ENCODE measurements around the gene ACP4.
"Not testable (repeated sequence)": the region's sequence is repeated elsewhere in the genome, so short reads cannot be mapped to it uniquely, and the experiment has no call there.

Gene ACP4

DNA sequence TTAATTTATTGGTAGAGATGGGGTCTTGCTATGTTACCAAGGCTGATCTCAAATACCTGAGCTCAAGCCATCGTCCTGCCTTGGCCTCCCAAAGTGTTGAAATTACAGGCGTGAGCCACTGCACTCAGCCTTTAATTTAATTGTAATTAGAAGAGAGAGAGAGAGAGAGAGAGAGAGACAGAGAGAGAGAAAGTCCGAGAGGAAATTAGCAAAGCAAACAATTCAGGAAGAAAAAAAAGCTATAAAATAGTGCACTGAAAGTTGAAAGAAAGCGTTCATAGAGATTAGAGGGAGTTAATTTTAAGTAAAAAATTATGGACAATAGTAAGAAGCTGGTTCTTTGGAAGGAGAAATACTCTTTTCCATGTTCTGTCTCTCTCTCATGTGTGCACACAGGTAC lies 13.0 kb upstream of the ACP4 start:
- DNase-seq = no peak

DNA sequence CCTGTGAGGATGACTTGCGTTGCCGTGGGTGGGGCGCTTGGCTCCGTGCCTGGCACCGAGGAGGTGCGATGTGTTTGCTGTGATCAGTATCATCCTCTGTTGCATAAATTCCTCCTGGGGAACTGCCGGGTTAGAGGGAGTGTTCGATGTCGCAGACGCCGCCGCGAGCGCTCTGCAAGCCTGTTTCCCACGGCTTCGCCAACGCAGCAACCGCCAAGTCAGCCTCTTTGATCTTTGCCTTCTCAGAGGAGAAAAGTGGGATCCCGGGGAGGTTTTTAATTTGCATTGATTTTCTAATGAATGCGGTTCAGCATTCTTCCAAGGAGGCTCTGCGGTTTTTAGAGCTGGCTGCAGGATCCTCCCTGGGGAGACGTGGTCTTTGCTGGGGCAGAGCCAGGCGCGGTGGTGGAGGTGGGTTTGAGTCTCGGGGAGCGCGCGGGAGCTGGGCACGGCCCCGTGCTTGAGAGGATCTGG lies 12.3 kb upstream of the ACP4 start:
- no peak for DNase-seq

DNA sequence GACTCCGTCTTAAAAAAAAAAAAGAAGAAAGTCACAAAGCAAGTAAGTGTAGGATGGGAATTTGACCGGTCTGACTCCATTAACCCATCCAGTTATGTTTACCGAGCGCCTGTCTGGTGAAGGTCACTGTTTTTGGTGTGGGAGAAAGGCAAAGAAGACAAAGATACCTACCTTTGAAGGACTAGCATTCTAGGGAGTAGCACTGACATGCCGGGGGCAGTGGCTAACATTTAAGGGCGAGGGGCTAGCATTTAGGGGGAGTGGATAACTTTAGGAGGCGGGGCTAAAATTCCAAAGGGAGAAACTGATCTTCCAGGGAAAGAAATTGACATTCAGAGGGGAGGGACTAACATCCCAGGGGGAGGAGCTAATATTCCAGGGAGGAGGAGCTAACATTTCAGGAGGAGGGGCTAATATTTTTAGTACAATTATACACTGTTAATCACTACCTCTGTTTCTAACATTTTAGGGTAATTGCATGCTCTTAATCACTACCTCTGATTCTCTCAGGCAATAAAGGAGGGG lies 11.2 kb upstream of the ACP4 start:
- no peak for DNase-seq

DNA sequence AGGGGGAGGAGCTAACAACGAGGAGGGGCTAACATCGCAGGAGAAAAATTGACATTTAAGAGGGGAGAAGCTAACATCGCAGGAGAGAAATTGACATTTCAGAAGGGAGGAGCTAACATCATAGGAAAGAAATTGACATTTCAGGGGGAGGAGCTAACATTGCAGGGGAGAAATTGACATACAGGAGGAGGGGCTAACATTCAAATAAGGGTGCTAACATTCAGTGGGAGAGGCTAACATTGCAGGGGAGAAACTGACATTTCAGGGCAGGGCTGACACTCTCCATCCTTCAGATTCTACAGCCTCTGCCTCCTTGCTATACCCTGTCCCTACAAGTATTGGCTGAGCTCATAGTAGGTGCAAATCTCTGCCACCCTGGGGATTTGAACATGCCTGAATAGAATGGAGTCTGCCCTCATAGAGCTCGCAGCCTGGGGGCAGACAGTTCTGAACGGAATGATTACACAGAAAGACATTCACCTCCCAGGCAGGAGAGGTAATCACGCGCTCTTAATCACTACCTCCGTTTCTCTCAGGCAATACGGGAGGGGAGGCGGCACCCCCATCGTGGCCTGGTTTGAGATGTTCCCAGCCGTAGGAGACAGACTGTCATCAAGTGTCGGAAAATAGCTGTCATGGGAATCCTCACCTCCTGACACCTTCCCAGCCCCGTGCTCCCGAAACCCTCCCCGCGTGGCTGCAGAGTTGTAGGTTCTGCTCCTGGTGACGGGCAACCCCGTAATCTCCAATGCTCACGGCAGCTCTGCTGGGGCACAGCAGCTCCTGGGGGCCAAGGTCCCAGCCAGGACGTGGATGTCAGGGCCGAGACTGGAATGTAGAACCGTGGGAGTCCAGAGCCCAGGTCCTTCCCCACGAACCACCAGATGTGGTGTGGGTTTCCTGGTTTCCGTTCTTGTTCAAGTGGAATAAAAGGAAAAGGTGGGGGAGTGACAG lies 10.4 kb upstream of the ACP4 start:
- DNase-seq = no peak

DNA sequence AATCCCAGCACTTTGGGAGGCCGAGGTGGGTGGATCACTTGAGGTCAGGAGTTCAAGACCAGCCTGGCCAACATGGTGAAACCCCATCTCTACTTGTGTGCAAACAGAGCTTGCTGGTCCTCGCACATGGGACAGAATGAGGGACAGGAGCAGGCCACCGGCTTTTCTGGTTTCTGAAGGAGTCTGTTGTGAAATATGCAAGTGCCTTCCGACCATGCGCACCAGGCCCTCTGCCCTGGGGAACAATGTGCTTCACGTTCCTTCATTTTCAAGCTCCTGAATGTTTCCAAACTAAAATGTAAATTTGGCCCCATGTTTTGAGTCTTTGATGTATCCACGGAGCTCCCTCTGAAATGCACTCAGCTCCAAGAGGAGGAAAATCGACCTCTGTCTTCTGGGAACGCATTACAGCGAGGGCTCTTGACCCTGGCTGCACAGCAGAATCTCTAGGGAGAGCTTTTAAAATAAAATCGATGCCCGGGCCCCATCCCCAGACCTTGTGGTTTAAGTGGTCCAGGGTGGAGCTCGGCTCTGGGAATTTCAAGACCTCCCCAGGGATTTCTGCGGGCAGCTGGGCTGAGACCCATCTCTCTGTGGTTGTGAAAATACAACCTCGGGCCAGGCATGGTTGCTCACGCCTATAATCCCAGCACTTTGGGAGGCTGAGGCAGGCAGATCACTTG lies 9.3 kb upstream of the ACP4 start:
- no peak for DNase-seq

DNA sequence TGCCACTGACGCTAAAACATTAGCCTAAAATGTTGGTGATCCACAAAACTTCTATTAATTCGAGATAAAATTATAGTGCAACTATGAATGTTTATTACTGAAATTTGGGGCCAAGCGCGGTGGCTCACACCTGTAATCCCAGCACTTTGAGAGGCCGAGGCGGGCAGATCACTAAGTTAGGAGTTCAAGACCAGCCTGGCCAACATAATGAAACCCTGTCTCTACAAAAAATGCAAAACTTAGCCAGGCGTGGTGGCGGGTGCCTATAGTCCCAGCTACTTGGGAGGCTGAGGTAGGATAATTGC lies 6.4 kb upstream of the ACP4 start:
- not testable (repeated sequence) for DNase-seq

DNA sequence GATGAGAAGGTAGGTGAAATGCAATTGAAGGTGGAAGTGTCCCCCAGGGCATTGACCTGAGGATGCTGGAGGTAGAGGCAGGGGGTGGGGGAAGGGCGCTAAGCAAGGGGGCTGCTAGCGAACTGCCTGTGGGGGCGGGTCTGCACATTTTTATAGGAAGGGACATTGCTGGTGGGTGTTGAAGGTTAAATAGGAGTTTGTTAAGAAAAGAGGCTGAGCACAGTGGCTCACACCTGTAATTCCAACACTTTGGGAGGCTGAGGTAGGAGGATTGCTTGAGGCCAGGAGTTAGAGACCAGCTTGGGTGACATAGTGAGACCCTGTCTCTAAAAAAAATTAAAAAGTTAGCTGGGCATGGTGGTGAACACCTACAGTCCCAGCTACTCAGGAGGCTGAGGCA lies 5.5 kb upstream of the ACP4 start:
- DNase-seq = no peak

DNA sequence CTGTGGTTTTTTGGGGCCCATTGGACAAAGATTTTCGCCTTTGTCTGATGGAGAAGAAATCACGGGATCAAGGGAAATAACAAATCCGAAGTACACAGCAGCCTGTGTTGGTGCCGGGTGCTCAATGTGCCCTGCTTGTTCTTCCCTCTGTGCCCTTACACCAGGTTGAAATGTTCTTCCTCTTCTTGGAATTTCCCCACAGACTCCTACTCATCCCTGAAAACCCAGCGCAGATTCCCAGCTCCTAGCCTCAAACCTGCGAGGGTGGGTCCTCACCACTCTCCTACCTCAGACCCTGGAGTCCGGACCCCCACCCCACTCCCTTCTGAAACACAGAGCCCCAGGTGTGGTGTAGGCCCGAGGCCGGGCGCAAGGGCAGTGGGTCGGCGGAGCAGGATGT lies 4.9 kb upstream of the ACP4 start:
- no peak for DNase-seq

DNA sequence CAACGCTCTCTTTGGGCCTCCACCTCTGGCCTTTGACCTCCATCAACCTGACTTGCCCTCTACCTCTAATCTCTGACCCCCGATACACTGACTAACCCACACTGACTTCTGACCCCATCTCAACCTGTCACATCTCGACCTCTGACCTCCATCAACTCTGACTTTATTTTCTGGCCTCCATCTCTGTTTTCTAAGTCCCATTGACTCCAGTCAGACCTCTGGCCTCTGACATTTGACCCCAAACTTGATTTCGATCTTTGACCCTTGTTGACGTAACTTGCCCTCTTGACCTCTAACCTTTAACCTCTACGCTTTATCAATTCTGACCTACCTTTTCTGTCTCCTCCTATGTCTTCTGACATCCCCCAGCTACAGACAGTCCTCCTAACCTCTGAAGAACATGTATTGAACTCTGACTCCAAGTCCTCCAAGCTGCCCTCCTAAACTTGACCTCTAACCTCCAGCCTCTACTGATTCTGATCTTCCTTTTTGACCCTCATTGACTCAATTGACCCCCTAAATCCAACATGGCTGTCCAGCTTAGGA lies 780 bp downstream of the ACP4 start:
- DNase-seq = no peak

DNA sequence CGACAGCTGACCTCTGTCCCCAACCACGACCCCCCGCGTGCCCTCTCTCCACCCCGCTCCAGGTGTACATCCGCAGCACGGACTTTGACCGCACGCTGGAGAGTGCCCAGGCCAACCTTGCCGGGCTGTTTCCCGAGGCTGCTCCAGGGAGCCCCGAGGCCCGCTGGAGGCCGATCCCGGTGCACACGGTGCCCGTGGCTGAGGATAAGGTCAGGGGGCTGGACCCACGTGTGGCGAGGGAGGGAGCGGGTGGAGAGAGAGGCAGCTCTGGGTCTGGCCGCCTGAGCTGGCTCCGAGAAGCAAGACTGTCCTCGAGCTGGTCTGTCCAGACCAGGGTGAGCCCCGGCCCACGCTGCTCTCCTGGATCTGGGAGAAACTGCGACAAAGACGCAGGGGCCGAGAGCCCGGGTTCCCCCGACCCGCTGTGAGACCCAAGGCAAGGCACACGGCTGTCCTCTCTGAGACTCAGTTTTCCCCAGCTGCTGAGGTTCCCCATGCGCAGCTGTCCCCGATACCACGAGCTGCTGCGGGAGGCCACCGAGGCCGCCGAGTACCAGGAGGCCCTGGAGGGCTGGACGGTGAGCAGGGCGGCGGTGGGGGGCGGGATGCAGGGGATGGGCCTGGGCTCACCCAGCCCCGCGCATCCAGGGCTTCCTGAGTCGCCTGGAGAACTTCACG lies 1.5 kb downstream of the ACP4 start:
- no peak for DNase-seq

DNA sequence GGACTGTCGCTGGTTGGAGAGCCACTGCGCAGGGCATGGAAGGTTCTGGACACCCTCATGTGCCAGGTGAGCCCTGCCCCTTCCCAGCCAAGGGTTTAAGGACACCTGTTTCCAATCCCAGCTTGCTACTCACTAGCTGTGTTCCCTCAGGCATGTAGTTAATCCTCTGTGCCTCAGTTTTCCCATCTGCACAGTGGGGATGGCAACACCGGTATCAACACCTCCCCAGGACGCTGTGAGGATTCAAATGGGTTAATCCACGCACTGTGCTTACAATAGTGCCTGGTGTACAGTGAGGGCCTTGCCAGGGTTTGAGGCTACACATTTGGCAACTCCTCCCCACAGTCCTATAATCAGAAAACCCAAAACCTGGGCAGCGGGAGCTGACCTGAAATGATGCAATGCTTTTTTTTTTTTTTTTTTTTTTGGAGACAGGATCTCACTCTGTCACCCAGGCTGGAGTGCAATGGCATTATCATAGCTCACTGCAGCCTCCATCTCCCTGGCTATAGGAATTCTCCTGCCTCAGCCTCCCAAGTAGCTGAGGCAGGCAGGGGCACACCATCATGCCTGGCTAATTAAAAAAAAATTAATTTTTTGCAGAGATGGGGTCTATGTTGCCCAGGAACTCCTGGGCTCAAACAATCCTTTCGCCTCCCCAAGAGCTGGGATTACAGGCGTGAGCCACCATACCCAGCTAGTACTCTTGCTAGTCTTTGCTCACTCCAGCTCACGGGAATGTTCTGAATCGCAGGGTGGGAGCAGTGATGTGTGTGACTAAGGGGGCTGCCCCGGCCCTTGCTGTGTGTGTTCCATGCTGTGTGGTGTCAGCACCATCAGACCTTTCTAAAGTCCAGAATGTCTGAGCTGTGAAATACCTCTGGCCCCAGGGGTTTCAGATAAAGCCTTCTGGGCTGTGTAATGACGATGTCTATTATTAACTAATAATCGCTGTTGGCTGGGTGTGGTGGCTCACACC lies 2.3 kb downstream of the ACP4 start:
- DNase-seq = no peak

DNA sequence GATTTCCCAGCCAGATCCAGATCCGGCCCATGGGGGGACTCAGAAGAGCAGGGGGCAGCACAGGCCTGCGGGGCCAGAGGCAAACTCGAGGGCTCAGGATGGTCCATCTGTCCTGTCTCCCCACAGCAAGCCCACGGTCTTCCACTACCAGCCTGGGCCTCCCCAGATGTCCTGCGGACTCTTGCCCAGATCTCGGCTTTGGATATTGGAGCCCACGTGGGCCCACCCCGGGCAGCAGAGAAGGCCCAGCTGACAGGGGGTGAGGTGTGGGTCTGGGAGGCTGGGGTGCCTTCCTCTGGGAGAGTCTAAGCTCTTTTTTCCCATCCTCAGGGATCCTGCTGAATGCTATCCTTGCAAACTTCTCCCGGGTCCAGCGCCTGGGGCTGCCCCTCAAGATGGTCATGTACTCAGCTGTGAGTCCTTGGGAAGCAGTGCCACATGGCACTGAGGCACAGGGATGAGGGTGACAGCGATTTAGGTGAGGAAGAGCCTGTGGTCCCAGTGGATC lies 3.4 kb downstream of the ACP4 start:
- no peak for DNase-seq

DNA sequence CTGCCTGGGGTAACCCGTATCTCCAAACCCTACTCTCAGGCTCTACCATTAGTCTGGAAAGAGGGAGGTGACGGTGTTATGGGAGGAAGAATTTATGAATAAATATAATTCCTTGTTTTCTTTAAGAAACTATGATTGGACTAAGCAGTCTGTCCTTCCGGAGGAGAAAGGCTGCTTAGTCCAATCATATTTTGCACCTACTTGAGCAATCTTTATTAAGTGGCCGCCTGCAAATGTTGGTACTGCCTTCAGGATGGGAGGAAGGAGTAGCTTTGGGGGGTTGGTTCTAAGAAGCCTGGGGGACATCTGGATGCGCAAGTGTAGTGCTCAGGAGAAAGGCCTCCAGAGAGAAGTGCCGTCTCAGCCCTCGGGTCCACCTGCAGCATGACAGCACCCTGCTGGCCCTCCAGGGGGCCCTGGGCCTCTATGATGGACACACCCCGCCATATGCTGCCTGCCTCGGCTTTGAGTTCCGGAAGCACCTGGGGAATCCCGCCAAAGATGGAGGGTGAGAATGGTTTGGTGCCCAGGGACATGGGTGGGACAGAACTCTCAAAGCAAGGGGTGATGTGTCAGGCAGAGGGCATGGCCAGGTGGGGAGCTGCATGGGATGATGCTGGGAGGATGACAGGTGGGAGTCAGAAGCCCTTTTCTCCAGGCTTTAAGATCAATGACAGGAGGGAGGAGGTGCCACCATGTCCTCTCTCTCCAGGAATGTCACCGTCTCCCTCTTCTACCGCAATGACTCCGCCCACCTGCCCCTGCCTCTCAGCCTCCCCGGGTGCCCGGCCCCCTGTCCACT lies 4.1 kb downstream of the ACP4 start:
- DNase-seq = no peak

DNA sequence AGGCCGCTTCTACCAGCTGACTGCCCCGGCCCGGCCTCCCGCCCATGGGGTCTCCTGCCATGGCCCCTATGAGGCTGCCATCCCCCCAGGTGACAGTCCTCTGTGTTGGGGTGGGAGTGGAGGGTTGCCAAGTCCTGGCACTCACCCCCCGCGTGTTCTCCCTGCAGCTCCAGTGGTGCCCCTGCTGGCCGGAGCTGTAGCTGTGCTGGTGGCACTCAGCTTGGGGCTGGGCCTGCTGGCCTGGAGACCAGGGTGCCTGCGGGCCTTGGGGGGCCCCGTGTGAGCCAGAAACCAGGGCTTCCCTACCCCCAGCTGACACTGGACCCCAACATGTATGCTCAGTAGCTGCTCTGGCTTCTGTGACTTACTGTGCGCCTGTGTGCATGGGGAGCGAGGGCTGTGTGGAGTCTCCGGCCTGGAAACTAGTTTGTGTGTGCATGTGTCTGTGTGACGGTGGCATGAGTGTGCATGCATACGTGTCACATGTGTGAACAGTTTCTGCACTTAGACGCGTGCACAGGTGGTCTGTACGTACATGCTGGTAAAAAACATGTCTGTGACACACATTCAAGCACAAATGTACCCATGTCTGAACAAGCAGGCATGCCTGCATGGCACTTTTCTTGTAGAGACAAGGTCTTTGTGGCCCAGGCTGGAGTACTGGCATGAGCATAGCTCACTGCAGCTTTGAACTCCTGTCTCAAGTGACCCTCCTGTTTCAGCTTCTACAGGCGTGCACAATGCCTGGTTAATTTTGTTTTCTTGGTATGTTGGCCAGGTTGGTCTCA lies 4.9 kb downstream of the ACP4 start:
- no peak for DNase-seq

DNA sequence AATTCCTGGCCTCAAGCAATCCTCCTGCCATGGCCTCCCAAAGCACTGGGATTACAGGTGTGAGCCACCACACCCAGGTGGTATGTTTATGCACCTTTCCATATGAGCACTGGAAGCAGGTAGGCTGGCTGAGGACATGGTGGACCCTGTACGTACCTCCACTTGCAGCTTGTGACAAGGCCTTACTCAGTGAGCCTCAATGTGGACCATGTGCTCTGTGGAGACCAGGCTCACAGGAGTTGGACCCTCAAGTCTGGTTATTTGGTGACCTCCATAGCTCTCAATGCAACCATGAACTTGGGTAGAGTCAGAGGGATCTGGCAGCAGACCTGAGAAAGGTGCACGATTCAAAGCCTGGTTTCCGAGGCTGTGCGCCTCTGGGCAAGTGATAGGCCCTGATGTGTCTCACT lies 5.5 kb downstream of the ACP4 start:
- no peak for DNase-seq

DNA sequence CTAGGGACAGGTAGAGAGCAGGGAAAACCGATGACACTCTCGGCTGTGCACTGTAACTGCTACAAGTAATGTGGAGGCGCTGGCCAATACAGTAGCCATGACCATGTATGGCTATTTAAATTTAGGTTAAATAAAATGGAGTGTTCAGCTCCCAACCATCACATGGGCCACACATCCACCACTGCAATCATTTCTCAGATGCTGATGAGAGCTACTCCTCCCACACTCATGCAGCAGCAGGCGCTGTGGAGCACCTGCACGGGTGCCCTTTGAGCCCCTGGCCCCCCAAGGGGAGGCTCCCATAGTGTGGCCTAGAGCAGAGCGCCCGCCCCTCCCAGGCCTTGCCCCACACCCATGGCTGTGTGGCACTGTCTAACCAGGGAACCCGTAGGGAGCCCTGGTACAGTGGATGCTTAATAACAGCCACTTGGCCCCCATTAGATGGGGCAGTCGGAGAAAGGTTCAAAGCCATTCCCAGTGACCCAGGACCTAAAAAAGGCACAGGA lies 6.0 kb downstream of the ACP4 start:
- no peak for DNase-seq

DNA sequence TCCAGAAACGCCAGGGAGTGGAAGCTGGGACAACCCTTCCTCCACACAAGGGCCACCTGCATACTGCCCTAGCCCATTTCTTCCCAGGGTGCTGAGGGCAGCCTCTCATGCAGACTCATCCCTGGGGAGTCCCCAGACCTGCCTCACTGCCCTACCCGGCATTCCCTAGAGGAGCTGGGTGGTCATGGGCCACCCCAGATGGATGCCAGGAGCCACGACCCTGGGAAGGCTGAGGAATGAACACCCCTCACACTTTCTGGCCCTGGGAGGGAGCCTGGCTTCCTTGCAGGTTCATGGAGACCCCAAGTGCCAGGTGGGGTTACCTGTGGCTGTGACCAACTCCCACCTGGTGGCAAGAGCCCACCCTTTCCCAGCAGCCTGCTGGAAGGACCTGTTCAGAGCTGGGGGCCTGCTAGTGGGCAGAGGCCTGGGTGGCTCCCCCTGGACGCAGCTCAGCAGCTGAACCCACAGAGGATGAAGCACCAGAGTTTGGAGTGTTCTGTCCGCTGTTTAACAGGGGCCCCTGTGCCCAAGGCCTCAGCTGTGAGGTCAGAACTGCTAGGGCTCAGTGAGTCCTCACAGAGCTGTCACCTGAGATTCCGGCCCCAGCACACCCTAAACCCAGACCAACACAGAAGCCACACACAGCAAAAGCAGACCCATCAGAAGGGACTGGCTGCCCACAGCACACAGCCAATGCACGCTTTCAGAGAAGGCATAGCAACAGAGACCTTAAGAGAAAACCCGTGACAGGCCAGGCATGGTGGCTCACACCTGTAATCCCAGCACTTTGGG lies 6.6 kb downstream of the ACP4 start:
- DNase-seq = no peak

DNA sequence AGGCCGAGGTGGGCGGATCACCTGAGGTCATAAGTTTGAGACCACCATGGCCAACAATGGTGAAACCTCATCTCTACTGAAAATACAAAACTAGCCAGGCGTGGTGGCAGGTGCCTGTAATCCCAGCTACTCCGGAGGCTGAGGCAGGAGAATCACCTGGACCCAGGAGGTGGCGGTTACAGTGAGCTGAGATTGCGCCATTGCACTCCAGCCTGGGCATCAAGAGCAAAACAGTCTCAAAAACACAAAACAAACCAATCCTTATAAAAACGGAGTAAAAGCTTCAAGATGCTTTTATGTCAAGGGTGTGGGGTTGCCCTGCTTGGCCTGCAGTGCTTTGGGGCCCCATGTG lies 7.2 kb downstream of the ACP4 start:
- no peak for DNase-seq

Measured in CD4-positive, alpha-beta T cell treated with Interferon alpha-2 for 1 hour (primary cell).